ENCODE data around the gene LCE2B.
"Not testable (repeated sequence)": the region's sequence is repeated elsewhere in the genome, so short reads cannot be mapped to it uniquely, and the experiment has no call there.

Gene LCE2B, protein sequence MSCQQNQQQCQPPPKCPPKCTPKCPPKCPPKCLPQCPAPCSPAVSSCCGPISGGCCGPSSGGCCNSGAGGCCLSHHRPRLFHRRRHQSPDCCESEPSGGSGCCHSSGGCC

DNA sequence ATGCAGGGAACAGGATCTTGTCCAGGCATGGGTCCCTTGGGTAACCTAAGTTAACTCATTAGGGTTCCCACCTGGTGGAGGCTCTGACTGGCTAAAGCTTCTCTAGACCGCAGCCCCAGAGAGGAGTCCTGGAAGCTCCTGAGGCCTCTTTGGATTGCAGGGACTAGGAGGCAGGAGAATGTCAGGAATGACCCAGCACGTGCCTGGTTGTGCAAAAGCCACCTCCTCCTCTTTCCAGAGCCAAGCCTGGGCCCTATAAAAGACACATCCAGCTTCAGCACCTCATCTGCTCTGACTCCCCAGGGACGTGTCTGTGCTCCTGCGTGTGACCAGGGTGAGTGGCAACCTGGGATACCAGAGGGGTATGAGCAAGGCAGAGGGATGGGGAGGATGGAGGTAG lies at the start of gene LCE2B:
Gene LCE2B, plus strand, starts transcription at position 301 of the 400 bp plus-strand sequence. CDS start 721 bp downstream, outside the sequence.
- H3K4me3 ChIP-seq (ENCODE audit: low read depth, low read length); DNase-seq (ENCODE audit: low read depth): not testable (repeated sequence)

DNA sequence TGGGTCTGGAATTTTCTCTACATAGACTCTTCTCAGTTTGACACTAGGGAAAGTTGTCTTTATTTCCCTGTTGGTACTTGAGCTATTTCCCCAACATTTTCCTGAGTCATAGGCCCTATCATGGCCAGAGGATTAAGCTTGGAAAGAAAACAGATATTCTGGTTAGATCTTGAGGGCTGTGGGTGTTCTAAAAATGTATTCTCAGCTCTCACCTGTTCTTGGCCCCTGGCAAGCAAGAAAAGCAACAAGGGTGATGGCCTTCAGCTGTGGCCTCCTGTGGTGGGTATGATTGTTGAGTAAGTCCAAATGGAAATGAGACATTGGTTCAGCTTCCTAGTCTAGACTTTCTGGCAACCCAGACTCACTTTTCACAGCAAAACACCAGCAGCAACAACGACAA lies 45.6 kb upstream of the LCE2B start:
- H3K4me3 ChIP-seq (ENCODE audit: low read depth, low read length), result no peak overlapping the region
- TF ChIP-seq POLR2A (IDR thresholded peaks at IDR 0.05; ENCODE audit: extremely low read depth, insufficient read length) (no peak), MYC (IDR thresholded peaks at IDR 0.05; ENCODE audit: low read depth, low read length) (no peak)
- TF ChIP-seq, protein P1, sequence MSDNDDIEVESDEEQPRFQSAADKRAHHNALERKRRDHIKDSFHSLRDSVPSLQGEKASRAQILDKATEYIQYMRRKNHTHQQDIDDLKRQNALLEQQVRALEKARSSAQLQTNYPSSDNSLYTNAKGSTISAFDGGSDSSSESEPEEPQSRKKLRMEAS (IDR thresholded peaks at IDR 0.05; ENCODE audit: low read depth, low read length), result no peak
- TF ChIP-seq, protein P2, sequence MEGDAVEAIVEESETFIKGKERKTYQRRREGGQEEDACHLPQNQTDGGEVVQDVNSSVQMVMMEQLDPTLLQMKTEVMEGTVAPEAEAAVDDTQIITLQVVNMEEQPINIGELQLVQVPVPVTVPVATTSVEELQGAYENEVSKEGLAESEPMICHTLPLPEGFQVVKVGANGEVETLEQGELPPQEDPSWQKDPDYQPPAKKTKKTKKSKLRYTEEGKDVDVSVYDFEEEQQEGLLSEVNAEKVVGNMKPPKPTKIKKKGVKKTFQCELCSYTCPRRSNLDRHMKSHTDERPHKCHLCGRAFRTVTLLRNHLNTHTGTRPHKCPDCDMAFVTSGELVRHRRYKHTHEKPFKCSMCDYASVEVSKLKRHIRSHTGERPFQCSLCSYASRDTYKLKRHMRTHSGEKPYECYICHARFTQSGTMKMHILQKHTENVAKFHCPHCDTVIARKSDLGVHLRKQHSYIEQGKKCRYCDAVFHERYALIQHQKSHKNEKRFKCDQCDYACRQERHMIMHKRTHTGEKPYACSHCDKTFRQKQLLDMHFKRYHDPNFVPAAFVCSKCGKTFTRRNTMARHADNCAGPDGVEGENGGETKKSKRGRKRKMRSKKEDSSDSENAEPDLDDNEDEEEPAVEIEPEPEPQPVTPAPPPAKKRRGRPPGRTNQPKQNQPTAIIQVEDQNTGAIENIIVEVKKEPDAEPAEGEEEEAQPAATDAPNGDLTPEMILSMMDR (IDR thresholded peaks at IDR 0.05; ENCODE audit: low read depth, low read length), result no peak
- DNase-seq (ENCODE audit: low read depth), result no peak

DNA sequence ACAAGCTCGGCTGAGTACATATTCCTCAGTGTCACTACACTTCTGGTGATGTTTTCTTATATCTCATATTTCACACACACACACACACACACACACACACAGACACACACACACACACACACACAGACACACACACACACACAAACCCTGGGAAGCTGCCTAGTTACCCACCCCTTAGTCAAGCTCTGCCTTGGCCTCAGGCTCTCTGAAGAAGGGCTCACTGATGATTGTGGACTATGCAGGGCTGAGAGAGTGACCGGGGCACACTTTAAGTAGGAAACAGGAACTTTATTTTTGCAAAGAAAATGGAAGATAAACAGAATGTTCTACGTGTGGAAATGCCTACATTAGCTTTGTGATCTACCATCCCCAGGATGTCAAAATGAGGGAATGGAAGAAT lies 42.0 kb upstream of the LCE2B start:
- no peak for TF ChIP-seq POLR2A (IDR thresholded peaks at IDR 0.05; ENCODE audit: extremely low read depth, insufficient read length)
- no peak overlapping the region for H3K4me3 ChIP-seq (ENCODE audit: low read depth, low read length)
- no peak for DNase-seq (ENCODE audit: low read depth)

DNA sequence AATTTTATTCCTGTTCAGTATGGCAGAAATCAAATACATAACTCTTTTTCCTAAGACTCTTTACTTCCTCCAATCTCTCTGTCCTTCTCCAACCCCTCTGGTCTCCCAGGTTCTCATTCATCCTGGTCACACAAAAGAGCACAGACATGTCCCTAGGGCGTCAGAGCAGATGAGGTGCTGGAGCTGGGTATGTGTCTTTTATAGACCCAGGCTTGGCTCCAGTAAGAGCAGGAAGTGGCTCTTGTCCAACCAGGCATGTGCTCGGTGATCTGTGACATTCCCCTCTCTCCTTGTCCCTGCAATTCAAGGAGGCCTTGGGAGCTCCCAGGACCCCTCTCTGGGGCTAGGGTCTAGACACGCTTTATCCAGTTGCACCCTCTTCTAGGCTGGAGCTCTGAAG lies 40.8 kb upstream of the LCE2B start:
- TF ChIP-seq, protein P1 (IDR thresholded peaks at IDR 0.05; ENCODE audit: low read depth, low read length), result no peak
- TF ChIP-seq MYC (IDR thresholded peaks at IDR 0.05; ENCODE audit: low read depth, low read length), result no peak
- no peak for TF ChIP-seq POLR2A (IDR thresholded peaks at IDR 0.05; ENCODE audit: extremely low read depth, insufficient read length)
- TF ChIP-seq, protein P2 (IDR thresholded peaks at IDR 0.05; ENCODE audit: low read depth, low read length), result no peak
- no peak overlapping the region for H3K4me3 ChIP-seq (ENCODE audit: low read depth, low read length)
- DNase-seq (ENCODE audit: low read depth), result no peak

DNA sequence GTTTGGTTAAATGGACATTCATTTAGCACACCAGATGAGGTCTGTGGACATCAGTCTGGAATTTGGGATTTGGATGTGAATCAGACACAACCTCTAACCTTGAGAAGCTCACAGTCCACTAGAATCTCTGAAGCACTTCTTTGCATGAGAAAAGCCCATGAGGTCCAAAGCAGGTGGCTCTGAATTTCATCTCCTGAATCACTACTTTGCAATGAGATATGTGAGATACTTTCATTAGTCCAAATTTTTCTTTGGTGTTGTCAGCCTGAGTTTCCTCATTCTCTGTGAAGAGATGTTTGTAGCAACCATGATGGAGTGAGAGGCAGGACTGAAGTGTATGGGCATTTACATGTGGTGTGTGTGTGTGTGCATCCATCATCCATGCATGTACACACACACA lies 39.3 kb upstream of the LCE2B start:
- H3K4me3 ChIP-seq (ENCODE audit: low read depth, low read length), result no peak overlapping the region
- TF ChIP-seq POLR2A (IDR thresholded peaks at IDR 0.05; ENCODE audit: extremely low read depth, insufficient read length) (no peak), MYC (IDR thresholded peaks at IDR 0.05; ENCODE audit: low read depth, low read length) (no peak)
- TF ChIP-seq, protein P1 (IDR thresholded peaks at IDR 0.05; ENCODE audit: low read depth, low read length), result no peak
- TF ChIP-seq, protein P2 (IDR thresholded peaks at IDR 0.05; ENCODE audit: low read depth, low read length), result no peak
- DNase-seq (ENCODE audit: low read depth), result no peak

DNA sequence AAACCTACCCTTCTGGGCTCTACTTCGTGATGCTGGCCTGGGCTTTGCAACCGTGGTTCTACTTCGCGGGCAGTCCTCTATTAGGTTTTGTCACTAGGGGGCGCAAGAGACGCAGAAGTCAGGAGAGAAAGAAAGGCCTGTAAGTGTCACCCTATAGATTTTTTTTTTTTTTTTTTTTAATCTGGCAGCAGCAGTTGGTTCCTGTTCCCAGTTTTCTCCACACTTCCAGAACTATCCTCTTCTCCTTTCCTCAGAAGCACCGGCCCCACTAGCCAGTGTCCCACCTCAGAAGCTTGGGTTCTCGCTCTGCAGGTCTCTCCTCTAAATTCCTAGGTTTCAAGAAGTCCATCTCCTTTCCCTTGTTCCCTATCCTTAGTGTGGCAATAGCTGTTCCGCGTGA lies 31.8 kb upstream of the LCE2B start:
- H3K4me3 ChIP-seq (ENCODE audit: low read depth, low read length), result no peak overlapping the region
- TF ChIP-seq MYC (IDR thresholded peaks at IDR 0.05; ENCODE audit: low read depth, low read length), result no peak
- TF ChIP-seq, protein P2 (IDR thresholded peaks at IDR 0.05; ENCODE audit: low read depth, low read length), result peak; percentile 67
- DNase-seq (ENCODE audit: low read depth), result peak; percentile 70

DNA sequence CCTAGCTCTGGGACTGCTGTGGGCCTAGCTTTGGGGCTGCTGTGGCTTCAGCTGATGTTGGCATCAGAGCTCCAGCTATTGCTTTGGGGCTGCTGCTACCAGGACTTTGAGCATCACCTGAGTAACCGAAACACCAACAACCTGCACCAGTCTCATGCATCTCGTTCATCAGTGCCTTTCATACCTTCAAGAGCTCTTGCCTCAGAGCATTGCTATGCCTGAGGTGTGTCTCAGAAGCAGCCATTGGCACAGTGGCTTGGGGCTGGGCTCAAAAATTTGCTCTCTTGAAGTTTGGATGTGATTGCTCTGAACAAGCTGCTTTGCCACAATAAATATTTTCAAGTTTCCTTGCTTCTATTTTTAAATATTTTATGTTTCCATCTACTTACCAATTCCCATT lies 29.5 kb upstream of the LCE2B start:
- TF ChIP-seq POLR2A (IDR thresholded peaks at IDR 0.05; ENCODE audit: extremely low read depth, insufficient read length), result no peak
- no peak for TF ChIP-seq MYC (IDR thresholded peaks at IDR 0.05; ENCODE audit: low read depth, low read length)
- TF ChIP-seq, protein P1 (IDR thresholded peaks at IDR 0.05; ENCODE audit: low read depth, low read length), result no peak
- TF ChIP-seq, protein P2 (IDR thresholded peaks at IDR 0.05; ENCODE audit: low read depth, low read length), result no peak
- no peak for DNase-seq (ENCODE audit: low read depth)
- H3K4me3 ChIP-seq (ENCODE audit: low read depth, low read length), result no peak overlapping the region

Measured in NB4 (cell line).